ENCODE data around the gene LTBP3. TPM values are rescaled to one million over a fixed set of nuclear protein-coding genes. Genes with fewer than 3 reads are reported as not detected.
A peak's percentile ranks its signal among the peaks of the same experiment; 100 is the strongest.

LTBP3 gene
- total and polyA plus RNA-seq, 11 donors: 26.3 to 125 (median 75.6) TPM

DNA sequence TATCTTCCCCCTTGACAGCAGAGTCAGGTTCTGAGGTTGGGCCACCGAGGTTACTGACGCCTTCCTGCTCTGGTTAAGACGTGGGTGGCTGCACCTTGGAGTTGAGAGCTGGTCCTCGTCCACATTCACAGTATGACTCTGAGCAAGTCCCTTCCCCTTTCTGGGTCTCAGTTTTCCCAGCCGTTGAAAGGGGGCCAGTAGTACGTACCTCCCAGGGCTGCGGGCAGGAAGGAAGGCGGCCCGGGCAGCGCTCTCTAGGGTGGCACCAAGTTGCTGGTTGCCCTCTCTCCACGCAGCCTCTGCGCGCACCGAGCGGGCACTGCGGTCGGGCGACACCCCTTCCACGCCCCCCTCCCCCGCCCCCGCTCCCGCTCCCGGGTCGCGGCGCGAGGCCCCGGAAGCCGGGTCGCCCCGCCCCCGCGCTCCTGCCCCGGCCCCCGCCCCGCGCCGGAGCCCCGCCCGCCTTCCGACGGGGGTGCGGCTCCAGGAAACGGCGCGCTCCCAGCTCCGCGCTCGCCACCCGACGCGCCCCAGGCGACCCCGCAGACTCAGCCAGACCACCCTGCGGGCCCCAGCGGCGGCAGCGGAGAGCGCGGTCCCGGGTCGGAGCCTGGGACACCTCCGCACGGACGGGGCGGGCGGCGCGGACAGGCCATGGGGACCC is 17.5 kb upstream of the LTBP3 start, which contains the start of gene EHBP1L1:
Gene EHBP1L1, plus strand, starts transcription at position 486 of the 664 bp plus-strand sequence. CDS start 250 bp downstream, outside the sequence.
- peaks cover 0 to 28% (median 16%) of the 10 kb centered on the region in 9 donors for H3K36me3 ChIP-seq
- TF ChIP-seq, protein P1, sequence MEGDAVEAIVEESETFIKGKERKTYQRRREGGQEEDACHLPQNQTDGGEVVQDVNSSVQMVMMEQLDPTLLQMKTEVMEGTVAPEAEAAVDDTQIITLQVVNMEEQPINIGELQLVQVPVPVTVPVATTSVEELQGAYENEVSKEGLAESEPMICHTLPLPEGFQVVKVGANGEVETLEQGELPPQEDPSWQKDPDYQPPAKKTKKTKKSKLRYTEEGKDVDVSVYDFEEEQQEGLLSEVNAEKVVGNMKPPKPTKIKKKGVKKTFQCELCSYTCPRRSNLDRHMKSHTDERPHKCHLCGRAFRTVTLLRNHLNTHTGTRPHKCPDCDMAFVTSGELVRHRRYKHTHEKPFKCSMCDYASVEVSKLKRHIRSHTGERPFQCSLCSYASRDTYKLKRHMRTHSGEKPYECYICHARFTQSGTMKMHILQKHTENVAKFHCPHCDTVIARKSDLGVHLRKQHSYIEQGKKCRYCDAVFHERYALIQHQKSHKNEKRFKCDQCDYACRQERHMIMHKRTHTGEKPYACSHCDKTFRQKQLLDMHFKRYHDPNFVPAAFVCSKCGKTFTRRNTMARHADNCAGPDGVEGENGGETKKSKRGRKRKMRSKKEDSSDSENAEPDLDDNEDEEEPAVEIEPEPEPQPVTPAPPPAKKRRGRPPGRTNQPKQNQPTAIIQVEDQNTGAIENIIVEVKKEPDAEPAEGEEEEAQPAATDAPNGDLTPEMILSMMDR (IDR thresholded peaks at IDR 0.05): no peak
- TF ChIP-seq POLR2A (IDR thresholded peaks at IDR 0.05): peak in 1 of 2 donors; percentile 38
- intact Hi-C loops (cut with DNase I): loop anchor here in 6 of 10 donors (2.0 to 5.0 kb wide), 6 partner anchors 13 to 39 kb away; partner anchors contain the start of genes MAP3K11 (in 4 of the 6) and PCNX3 (in 1 of the 6)
- H3K27me3 ChIP-seq: no peaks in the 10 kb centered on the region
- peak within 1 kb of the TSS; percentile 28 to 96 (median 79) for H3K4me3 ChIP-seq
- H3K9me3 ChIP-seq: no peaks in the 10 kb centered on the region
- DNase-seq: peak; percentile 81 to 92 (median 84)
- H3K27ac ChIP-seq: peak within 1 kb of the TSS; percentile 89 to 99 (median 96)
- ATAC-seq: peak in 3 of 4 donors; percentile 1 to 32 (median 12)
- WGBS, 4 donors: 2 to 8% (median 2%) methylated on average over 17 to 69 of the region's 69 CpGs
- peaks cover 17 to 77% (median 63%) of the 10 kb centered on the region in 12 donors for H3K4me1 ChIP-seq

DNA sequence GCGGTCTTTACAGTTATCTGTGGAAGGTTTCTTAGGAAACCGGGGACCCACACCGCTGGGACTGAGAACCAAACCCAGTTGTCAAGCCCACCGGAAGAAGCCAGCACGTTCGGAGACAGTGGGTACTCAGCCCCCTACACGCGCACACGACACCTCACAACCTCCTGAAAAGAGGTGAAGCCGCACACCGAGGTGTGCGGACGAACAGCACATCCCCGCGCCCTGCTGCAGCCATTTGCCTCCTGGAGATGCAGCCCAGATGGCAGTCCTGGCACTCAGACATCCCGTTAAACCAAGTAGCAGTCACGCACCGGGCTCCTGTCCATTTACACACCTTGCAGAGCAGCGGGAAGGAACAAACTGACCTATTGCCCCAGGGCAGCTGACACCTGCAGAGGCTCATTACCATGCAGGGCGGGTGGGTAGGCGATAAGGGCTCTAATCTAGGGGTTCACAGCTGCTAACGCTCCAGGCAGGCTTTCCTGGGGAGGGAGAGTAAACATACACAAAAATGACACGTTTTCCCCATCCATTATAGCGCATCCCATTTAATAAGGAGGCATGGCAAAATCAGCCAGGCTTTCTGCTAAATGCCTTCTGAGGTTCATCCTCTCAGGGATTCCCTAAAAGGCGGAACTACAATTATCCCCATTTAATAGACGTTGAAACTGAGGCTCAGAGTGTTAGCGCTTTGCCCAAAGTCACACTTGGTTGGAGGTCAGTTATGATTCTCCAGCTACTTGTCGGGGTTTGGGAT is 16.8 kb upstream of the LTBP3 start:
- Histone ChIP-seq H3K27ac (peak overlapping the region; percentile 89 to 99 (median 96)), H3K4me1 (peaks cover 17 to 80% (median 65%) of the 10 kb centered on the region in 12 donors), H3K9me3 (no peaks in the 10 kb centered on the region), H3K36me3 (peaks cover 0 to 21% (median 9%) of the 10 kb centered on the region in 9 donors), H3K4me3 (peak overlapping the region; percentile 1 to 96 (median 79)), H3K27me3 (peaks cover 0 to 6% (median 0%) of the 10 kb centered on the region in 9 donors)
- no peak for TF ChIP-seq POLR2A (IDR thresholded peaks at IDR 0.05)
- TF ChIP-seq, protein P1 (IDR thresholded peaks at IDR 0.05): no peak
- no peak for ATAC-seq
- DNase-seq: peak in 1 of 5 donors; percentile 42
- intact Hi-C loops (cut with DNase I): loop anchor here in 8 of 10 donors (1.0 to 5.0 kb wide), 7 partner anchors 14 to 153 kb away; partner anchors contain the start of genes MAP3K11 (in 6 of the 8), NEAT1 (in 1 of the 8), PCNX3 (in 1 of the 8) and RELA (in 1 of the 8)
- WGBS, 4 donors: 28 to 42% (median 30%) methylated on average over 18 to 28 of the region's 28 CpGs

DNA sequence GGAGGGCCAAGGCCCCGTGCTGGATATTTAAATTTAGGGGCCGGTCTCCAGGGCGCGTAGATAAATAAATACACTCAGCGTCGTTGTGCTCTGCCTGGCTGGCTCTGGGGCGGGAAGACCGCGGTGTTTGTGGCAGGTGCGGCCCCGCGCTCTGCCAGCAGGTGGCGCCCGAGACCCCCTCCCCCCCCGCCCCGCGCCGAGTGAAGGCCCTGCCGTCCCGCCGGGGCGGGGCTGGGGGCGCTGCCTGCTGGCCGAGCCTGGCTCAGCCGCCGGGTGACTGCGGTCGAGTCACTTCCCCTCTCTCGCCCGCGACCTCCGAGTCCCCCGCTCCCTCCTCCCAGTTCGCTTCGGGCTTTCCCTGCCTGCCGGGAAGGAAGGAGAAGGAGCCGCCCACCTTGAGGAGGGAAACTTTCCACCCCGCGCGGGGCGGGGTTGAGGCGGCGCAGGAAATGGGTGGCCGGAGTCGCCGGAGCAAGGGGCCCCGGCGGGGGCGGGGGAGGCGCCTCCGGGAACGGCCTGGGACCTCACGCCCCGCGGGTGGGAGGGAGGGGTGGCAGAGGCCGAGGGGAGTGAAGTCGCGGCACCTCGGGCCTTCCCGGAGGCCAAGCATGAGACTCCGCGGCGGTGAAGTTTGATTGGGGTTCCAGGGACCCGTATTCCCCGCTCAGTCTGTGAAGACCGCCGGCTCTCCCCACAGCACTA is 16.1 kb upstream of the LTBP3 start:
- H3K9me3 ChIP-seq: no peaks in the 10 kb centered on the region
- 1 to 3% (median 3%) methylated on average over 23 to 67 of the region's 67 CpGs for WGBS, 4 donors
- TF ChIP-seq, protein P1 (IDR thresholded peaks at IDR 0.05): peak; percentile 93 to 100 (median 98)
- peak in 1 of 2 donors; percentile 42 for TF ChIP-seq POLR2A (IDR thresholded peaks at IDR 0.05)
- H3K4me3 ChIP-seq: peak overlapping the region; percentile 1 to 96 (median 78)
- peaks cover 17 to 86% (median 68%) of the 10 kb centered on the region in 12 donors for H3K4me1 ChIP-seq
- peaks cover 0 to 14% (median 2%) of the 10 kb centered on the region in 9 donors for H3K36me3 ChIP-seq
- peak overlapping the region; percentile 89 to 99 (median 96) for H3K27ac ChIP-seq
- intact Hi-C loops (cut with DNase I): loop anchor here in 5 of 10 donors (1.0 to 5.0 kb wide), 6 partner anchors 15 to 152 kb away; partner anchors contain the start of genes MAP3K11 (in 3 of the 5), NEAT1 (in 1 of the 5), PCNX3 (in 1 of the 5) and RELA (in 1 of the 5)
- ATAC-seq: peak; percentile 18 to 67 (median 59)
- peaks cover 0 to 6% (median 0%) of the 10 kb centered on the region in 9 donors for H3K27me3 ChIP-seq
- peak; percentile 96 to 98 (median 97) for DNase-seq

All from heart left ventricle (tissue), 16 donors.